ENCODE results near the gene PTPRG. TPM values are rescaled to one million over a fixed set of nuclear protein-coding genes. Genes with fewer than 3 reads are reported as not detected.

The PTPRG gene
- polyA plus RNA-seq, 1 donor (not counting 4 experiments of a cell fraction or from before 2014, with no cell fraction given): 12.1 TPM

- H3K4me1 ChIP-seq (ENCODE audit: control insufficient read depth, extremely low read depth, insufficient read depth, low read length): peaks cover 33% of the 10 kb centered on the region
- TF ChIP-seq EZH2 (IDR thresholded peaks at IDR 0.05; ENCODE audit: low read length) (no peak), CTCF (optimal IDR thresholded peaks at IDR 0.05 in 1 of 3, IDR thresholded peaks at IDR 0.05 in 1 of 3, conservative IDR thresholded peaks at IDR 0.05 in 1 of 3; ENCODE audit: extremely low read depth in 1 of 3, insufficient read depth in 2 of 3, low read length in 3 of 3) (no peak)
- no peaks in the 10 kb centered on the region for H3K9me1 ChIP-seq (ENCODE audit: control insufficient read depth, extremely low read depth, insufficient read depth, low read length)
- no peaks in the 10 kb centered on the region for H3K9me3 ChIP-seq (ENCODE audit: control insufficient read depth, low read depth, low read length)
- FAIRE-seq: peak; percentile 32
- peak overlapping the region; percentile 73 for H3K27ac ChIP-seq (ENCODE audit: control insufficient read depth, insufficient read depth, low read length)
- dilution Hi-C loops (cut with MboI; ENCODE audit: extremely low pct_ligation_motif_present, low sequenced_read_pairs): no loop called here
- H3K4me2 ChIP-seq (ENCODE audit: control insufficient read depth, extremely low read depth, insufficient read depth, low read depth, low read length): no peak overlapping the region
- no peak for DNase-seq (ENCODE audit: low read depth, low spot score)
- H3K36me3 ChIP-seq (ENCODE audit: control insufficient read depth in 2 of 2, extremely low read depth in 1 of 2, insufficient read depth in 2 of 2, low read length in 2 of 2): no peaks in the 10 kb centered on the region
- no peak overlapping the region for H2AFZ ChIP-seq (ENCODE audit: control insufficient read depth, low read length)
- no peaks in the 10 kb centered on the region for H4K20me1 ChIP-seq (ENCODE audit: control insufficient read depth, extremely low read depth, insufficient read depth, low read length)
- H3K79me2 ChIP-seq (ENCODE audit: control insufficient read depth, insufficient read depth, low read length): no peaks in the 10 kb centered on the region
- H3K27me3 ChIP-seq (ENCODE audit: control insufficient read depth, extremely low read depth, insufficient read depth, low read length): no peaks in the 10 kb centered on the region
- no peak overlapping the region for H3K9ac ChIP-seq (ENCODE audit: control insufficient read depth, extremely low read depth, insufficient read depth, low read length)
- H3K4me3 ChIP-seq (ENCODE audit: control insufficient read depth in 2 of 3, extremely low read depth in 1 of 3, insufficient read depth in 2 of 3, low read depth in 1 of 3, low read length in 3 of 3): no peak overlapping the region
Measured at GRCh38 chr3:61967019-61967418, 405.6 kb downstream of the PTPRG start.

DNA sequence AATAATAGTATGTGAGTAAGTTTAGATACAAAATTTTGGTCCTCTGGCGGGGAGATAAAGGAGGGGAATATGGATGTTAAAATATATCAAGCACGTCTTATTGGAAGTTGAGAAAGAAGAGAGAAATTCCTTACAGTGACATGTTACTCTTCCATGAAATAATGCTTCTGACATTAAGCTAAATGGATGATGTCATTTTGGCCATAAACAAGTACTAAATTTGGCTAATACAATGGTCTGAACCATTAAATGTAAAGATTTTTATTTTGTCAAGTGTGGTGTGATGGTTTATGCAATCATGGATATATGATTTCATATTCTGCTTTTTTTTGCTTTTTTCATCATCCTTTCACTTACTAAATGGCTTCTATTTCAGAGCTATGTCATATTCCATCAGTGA is 406.6 kb downstream of the PTPRG start:
- H3K4me2 ChIP-seq (ENCODE audit: control insufficient read depth, extremely low read depth, insufficient read depth, low read depth, low read length): no peak overlapping the region
- H3K27me3 ChIP-seq (ENCODE audit: control insufficient read depth, extremely low read depth, insufficient read depth, low read length): no peaks in the 10 kb centered on the region
- H3K4me3 ChIP-seq (ENCODE audit: control insufficient read depth in 2 of 3, extremely low read depth in 1 of 3, insufficient read depth in 2 of 3, low read depth in 1 of 3, low read length in 3 of 3): no peak overlapping the region
- FAIRE-seq (no peak), DNase-seq (ENCODE audit: low read depth, low spot score) (no peak)
- no peaks in the 10 kb centered on the region for H3K79me2 ChIP-seq (ENCODE audit: control insufficient read depth, insufficient read depth, low read length)
- H3K27ac ChIP-seq (ENCODE audit: control insufficient read depth, insufficient read depth, low read length): no peak overlapping the region
- peaks cover 29% of the 10 kb centered on the region for H3K4me1 ChIP-seq (ENCODE audit: control insufficient read depth, extremely low read depth, insufficient read depth, low read length)
- no peak overlapping the region for H2AFZ ChIP-seq (ENCODE audit: control insufficient read depth, low read length)
- dilution Hi-C loops (cut with MboI; ENCODE audit: extremely low pct_ligation_motif_present, low sequenced_read_pairs): no loop called here
- H3K9ac ChIP-seq (ENCODE audit: control insufficient read depth, extremely low read depth, insufficient read depth, low read length): no peak overlapping the region
- no peaks in the 10 kb centered on the region for H3K9me3 ChIP-seq (ENCODE audit: control insufficient read depth, low read depth, low read length)
- no peaks in the 10 kb centered on the region for H3K9me1 ChIP-seq (ENCODE audit: control insufficient read depth, extremely low read depth, insufficient read depth, low read length)
- H3K36me3 ChIP-seq (ENCODE audit: control insufficient read depth in 2 of 2, extremely low read depth in 1 of 2, insufficient read depth in 2 of 2, low read length in 2 of 2): no peaks in the 10 kb centered on the region
- TF ChIP-seq CTCF (optimal IDR thresholded peaks at IDR 0.05 in 1 of 3, IDR thresholded peaks at IDR 0.05 in 1 of 3, conservative IDR thresholded peaks at IDR 0.05 in 1 of 3; ENCODE audit: extremely low read depth in 1 of 3, insufficient read depth in 2 of 3, low read length in 3 of 3) (no peak), EZH2 (IDR thresholded peaks at IDR 0.05; ENCODE audit: low read length) (no peak)
- H4K20me1 ChIP-seq (ENCODE audit: control insufficient read depth, extremely low read depth, insufficient read depth, low read length): no peaks in the 10 kb centered on the region

All from keratinocyte (primary cell).